GM19351 (cell line): Measurements from ENCODE around the gene NFATC3.
"Not testable (repeated sequence)": the region's sequence is repeated elsewhere in the genome, so short reads cannot be mapped to it uniquely, and the experiment has no call there.

ENCODE experiments used
- ATAC-seq: cut with Tn5 transposase; IDR thresholded peaks from one replicate; pipeline ENCODE4 v1.9.1; 2021; ENCODE audit warnings: mild to moderate bottlenecking, moderate library complexity; ENCODE audit not compliant: unreplicated experiment

The NFATC3 gene

DNA sequence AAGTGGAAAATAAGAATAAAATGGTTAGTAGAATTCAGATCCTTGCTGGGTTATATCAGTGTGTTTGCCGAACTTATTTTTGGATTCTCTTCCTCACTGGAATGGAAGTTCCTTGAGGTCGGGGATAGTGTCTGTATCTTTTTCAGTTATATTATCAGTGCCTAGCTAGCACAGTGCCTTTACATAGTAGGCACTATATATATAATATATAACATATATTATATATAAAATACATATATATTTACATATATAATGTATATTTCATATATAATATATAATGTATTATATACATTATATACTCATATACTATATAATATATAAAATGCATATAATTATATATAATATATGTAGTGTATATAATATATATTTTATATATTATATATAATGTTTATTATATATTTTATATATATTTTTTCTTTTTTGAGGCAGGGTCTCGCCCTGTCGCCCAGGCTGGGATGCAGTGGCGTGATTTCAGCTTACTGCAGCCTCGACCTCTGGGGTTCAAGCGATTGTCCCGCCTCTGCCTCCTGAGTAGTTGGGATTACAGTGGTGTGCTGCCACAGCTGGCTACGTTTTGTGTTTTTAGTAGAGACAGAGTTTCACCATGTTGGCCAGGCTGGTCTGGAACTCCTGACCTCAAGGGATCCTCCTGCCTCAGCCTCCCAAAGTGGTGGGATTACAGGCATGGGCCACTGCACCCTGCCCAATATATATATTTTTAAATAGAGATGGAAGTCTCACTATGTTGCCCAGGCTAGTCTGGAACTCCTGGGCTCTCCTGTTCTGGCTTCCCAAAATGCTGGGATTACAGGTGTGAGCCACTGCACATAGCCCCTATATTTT is 3.2 kb downstream of the NFATC3 start:
- no peak for ATAC-seq

DNA sequence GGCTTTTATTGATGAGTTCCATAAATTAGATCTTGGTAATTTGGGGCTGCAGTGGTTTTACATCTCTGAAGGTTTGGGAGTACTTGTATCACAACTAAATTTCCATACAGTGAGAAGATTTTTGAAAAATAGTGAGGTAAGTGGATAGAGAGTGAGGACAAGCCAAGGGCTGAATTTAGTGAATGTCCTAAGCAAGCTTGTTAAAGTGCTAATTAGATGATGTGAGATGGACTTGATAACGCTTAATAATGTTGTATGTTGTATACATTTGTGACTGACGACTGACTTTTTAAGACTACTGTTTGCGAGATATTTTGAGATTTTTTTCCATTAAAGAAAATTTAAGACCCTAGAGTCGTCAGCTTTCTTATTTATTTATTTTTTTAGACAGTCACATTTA is 3.9 kb downstream of the NFATC3 start:
- ATAC-seq, result no peak

DNA sequence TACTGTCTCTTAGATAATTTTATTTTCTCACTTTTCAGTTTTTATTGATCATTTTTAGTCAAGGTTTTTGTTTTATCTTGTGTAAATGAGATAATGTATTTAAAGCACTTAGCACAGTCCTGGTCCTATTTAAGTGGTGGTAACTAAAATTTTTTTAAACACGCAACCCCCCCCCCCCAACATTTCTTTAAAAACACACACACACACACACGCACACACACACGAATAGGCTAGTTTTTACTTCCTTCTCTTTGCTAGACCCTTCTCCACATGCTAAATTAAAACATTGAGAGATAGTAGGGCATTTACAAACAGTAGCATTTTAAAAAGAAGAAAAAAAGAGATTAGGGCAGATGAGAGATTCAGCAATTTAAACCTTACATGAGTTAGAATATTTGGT is 5.0 kb downstream of the NFATC3 start:
- no peak for ATAC-seq

DNA sequence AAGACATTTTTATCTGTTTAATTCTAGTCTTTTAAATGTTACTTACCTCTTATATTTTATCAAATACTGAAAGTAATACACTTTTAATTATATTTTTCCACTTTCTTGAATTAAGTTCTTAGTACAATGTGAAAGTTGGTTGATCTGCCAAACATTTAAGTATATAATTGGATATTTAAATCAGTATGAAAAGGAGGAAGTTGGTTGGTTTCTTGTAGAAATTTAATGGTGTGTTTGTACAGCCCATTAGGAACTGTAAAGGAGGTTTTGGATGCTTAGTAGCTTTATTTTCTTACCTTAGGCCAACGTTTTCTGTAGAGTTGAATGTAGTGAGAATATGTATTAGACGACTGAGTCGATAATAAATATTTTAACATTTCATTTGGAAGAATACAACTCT is 5.4 kb downstream of the NFATC3 start:
- ATAC-seq, result no peak

DNA sequence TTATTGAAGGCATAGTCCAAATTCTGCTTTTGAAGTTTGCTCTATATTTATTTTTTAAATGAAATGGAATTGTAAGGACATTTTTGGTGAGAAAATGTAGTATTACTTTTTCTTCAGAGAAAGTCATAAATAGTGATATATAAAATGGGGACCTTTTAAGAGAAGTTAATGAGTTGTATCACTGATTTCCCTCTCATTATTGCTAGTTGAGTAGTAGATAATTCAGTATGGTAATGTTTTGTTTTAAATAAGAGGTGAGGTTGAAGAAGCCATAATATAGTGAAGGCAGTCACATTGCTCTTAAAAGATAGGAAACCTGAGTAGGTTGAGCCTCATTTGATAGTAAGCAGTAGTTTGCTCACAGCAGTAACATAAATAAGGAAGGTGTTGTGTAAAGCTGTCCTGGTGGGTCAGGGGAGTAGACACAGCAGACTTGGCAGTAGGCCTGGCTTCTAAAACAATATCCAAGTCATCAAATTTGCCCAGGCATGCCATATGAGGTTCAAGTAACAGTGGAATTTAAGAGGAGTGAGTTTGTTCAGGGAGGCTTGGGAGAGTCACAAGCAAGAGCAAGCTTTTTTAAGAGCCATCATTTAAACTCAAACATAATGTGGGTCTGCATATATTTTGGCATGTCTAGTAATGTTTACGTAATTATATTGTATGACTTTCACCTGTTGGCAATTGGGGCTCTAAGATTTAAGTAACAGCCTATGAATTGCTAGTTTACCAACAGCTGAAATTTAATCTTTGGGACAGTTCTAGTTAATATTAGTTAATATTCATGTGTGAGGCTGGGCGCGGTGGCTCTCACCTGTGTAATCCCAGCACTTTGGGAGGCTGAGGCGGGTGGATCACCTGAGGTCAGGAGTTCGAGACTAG is 6.5 kb downstream of the NFATC3 start:
- no peak for ATAC-seq

DNA sequence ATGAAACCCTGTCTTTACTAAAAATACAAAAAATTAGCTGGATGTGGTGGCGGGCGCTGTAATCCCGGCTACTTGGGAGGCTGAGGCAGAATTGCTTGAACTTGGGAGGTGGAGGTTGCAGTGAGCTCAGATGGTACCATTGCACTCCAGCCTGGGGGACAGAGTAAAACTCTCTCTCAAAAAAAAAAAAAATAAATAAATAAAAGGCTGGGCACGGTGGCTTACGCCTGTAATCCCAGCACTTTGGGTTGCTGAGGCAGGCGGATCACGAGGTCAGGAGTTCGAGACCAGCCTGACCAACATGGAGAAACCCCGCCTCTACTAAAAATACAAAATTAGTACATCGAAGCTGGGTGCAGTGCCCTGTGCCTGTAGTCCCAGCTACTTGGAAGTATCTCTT is 7.1 kb downstream of the NFATC3 start:
- ATAC-seq, result not testable (repeated sequence)

DNA sequence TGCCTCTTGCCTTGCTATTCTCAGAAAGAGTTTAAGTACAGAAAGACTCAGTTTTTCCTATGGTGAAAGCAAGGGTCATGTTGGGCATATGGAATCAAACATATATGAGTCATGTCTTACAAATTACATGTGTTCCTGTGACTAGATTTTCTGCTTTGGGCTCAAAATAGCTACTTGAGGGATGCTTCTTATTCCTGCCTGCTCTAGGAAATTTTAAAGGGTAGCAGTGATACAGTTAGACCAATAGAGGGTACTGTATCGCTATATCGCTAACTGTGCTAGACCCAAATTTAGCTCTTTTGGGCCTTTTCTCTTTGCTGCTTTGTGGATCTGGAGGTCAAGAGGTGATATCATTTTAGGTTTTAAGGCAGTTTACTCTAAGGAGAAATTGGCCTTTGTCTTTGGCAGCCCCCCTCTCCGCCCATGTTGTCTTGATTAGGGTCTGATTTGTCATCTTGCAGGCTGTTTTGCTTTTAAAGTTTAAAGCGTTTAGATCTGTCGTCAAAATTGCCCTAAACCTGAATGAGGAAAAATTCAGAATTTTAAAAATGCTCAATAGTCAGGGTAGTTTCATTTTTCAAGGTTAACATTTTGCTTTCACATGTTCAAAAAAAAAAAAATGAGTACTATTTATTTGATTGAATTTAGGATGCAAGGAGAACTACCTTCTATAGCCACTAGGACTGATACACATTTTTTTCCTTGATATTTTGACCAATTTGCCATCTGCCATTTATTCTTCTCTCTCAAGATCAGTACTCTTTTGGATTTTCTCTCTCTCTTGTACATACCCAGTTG is 8.8 kb downstream of the NFATC3 start:
- ATAC-seq, result no peak

DNA sequence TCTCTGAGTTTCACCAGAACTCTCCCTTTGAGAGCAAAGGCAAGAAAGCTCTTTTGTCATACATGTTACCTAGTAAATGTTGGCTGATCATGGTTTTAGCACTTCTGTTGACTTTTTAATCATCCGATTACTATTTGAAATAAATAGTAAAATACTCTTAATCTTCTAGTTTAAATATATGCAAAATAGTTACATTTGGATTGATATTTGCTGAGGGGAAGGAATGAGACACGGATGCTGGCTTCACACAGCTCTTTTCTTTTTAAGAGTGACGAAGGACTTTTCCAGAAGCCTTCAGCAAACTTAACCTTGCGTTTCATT is 9.4 kb downstream of the NFATC3 start:
- ATAC-seq, result no peak

DNA sequence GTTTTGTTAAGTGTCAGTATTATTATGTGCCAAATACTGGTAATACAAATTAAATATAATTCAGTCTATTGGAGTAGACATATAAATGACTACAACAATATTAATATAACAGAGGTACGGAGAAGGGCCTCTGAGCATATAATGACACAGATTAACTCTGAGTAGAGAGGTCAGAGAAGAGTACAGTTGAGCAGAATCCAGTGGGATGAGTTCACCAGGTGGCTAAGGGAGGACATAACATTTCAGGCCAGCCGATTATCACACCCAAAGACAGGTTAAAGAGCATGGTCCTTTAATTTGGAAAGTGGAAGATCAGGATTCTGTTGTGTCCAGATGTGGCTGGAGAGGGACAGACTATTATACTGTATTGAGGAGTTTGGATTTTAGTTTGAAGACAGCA is 11.3 kb downstream of the NFATC3 start:
- ATAC-seq, result no peak

DNA sequence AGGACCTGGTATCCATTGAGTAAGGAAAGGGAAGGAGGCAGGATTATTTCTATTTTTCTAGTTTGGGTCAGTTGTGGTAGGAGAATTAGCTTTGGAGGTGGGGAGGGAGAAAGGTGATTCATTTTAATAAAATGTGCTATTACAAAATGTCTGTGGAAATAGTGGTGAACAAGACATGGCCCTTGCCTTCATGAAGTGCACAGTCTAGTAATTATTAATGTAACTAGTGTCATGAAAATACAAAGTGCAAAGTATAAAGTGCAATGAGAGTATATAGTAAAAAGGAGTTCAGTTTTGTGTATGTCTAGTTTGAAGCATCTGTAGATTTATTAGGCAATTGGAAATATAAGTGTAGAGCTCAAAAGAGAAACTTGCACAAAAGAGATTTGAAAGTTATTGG is 11.9 kb downstream of the NFATC3 start:
- ATAC-seq, result no peak

DNA sequence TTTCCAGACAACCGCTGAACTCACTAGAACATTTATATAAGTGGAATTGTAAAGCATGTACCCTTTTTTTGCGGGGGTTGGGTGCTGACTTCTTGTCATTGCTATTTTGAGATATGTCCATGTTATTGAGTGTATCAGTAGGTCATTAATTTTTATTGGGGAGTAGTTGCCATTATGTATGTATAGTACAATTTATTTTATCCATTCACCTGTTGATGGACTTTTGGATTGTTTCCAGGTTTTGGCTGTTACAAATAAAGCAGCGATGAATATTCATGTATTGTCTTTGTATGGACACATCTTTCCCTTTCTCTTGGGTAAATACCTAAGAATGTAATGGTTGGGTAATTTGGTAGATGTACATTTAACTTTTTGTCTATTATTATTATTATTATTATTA is 12.7 kb downstream of the NFATC3 start:
- ATAC-seq, result no peak

DNA sequence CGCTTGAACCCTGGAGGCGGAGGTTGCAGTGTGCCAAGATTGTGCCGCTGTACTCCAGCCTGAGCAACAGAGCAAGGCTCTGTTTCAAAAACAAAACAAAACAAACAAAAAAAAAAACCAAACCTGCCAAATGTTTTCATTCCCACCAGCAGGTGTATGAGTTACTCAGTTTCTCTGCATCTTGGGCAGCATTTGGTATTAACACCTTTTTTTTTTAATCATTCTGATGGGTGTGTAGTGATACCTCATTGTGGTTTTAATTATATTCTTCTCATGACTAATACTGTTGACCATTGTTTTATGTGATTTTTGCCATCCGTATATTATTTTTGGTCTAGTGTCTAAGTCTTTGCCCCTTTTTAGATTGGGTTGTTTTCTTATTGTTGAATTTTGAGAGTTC is 15.3 kb downstream of the NFATC3 start:
- ATAC-seq, result no peak

DNA sequence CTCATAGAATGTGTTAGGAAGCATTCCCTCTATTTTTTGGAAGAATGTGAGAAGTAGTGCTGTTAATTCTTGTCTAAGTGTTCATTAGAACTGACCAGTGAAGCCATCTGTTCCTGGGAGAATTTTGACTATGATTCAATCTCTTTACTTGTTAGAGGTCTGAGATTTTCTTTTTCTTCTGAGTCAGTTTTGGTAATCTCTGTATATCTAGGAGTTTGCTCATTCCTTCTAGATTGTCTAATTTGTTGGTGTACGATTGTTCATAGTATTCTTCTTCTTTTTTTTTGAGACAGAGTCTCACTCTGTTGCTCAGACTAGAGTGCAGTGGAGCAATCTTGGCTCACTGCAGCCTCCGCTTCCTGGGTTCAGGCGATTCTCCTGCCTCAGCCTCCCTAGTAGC is 20.4 kb downstream of the NFATC3 start:
- no peak for ATAC-seq

DNA sequence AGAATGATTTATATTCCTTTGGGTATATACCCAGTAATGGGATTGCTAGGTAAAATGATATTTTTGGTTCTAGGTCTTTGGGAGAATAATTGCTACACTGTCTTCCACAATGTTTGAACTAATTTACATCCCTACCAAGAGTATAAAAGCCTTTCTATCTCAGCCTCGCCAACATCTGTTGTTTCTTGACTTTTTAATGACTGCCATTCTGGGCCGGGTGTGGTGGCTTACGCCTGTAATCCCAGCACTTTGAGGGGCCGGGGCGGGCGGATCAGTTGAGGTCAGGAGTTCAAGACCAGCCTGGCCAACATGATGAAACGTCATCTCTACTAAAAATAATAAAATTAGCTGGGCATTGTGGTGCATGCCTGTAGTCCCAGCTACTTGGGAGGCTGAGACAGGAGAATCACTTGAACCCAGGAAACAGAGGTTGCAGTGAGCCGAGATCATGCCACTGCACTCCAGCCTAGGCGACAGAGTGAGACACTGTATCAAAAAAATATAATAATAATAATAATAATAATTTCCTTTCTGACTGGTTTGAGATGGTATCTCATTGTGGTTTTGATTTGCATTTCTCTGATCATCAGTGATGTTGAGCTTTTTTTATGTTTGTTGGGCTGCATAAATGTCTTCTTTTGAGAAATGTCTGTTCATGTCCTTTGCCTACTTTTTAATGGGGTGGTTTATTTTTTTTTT is 22.2 kb downstream of the NFATC3 start:
- not testable (repeated sequence) for ATAC-seq

DNA sequence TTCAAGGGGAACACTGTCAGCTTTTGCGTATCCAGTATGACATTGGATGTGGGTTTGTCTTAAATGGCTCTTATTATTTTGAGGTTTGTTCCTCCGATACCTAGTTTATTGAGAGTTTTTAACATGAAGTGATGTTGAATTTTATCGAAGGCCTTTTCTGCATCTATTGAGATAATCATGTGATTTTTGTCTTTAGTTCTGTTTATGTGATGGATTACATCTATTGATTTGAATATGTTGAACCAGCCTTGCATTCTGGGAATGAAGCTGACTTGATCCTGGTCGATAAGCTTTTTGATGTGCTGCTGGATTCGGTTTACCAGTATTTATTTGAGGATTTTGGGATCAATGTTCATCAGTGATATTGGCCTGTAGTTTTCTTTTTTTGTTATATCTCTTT is 24.0 kb downstream of the NFATC3 start:
- ATAC-seq, result not testable (repeated sequence)

DNA sequence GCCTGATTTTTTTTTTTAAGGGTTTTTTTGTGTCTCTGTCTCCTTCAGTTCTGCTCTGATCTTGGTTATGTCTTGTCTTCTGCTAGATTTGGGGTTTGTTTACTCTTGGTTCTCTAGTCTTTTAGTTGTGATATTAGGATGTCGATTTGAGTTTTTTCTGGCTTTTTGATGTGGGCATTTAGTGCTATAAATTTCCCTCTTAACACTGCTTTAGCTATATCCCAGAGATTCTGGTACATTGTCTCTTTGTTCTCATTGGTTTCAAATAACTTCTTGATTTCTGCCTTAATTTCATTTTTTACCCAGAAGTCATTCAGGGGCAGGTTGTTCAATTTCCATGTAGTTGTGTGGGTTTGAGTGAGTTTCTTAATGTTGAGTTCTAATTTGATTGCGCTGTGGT is 25.4 kb downstream of the NFATC3 start:
- not testable (repeated sequence) for ATAC-seq

DNA sequence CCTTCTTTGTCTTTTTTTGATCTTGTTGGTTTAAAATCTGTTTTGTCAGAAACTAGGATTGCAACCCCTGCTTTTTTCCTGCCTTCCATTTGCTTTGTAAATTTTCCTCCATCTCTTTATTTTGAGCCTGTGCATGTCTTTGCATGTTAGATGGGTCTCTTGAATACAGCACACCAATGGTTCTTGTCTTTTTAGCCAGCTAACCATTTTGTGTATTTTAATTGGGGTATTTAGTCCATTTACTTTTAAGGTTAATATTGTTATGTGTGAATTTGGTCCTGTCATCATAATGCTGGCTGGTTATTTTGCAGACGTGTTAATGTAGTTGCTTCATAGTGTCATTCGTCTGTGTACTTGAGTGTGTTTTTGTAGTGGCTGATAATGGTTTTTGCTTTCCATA is 26.2 kb downstream of the NFATC3 start:
- no peak for ATAC-seq

DNA sequence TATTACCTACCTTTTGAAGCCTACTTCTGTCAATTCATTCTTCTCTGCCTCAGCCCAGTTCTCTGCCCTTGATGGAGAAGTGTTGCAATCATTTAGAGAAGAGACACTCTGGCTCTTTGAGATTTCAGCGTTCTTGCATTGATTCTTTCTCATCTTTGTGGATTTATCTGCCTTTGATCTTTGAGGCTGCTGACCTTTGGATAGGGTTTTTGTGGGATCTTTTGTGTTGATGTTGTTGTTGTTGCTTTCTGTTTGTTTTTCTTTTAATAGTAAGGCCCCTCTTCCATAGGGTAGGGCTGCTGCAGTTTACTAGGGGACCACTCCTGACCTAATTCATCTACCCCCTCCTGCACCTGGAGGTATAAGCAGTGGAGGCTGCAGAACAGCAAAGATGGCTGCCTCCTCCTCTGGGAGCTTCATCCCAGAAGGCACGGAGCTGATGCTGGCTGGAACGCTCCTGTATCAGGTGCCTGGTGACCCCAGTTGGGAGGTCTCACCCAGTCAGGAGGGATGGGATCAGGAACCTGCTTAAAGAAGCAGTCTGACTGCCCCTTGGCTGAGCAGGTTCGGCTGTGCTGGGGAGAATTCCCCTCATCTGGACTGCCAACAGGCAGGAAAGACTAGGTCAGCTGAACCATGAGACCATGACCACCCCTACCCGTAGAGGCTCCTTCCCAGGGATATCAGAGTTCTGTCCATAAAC is 28.0 kb downstream of the NFATC3 start:
- no peak for ATAC-seq

DNA sequence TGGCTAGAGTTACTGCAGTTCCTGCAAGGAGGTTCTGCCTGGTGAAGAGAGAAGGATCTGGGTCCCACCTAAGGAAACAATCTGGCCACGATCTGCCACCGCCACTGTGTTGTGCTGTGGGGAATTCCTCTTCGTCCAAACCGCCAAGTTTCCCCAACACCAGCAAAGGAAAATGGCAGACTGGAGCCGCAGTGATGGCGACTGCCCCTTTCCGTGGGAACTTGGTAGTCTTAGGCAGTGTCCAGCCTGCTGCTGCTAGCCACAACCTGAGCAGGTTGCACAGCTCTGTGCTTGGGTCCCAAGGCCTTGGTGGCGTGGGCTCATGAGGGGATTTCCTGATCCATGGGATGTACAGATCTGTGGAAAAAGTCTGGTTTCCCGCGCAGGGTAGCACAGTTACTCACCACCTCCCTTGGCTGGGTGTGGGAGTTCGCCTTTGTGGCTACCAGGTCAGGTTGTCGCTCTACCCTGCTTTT is 28.6 kb downstream of the NFATC3 start:
- no peak for ATAC-seq

DNA sequence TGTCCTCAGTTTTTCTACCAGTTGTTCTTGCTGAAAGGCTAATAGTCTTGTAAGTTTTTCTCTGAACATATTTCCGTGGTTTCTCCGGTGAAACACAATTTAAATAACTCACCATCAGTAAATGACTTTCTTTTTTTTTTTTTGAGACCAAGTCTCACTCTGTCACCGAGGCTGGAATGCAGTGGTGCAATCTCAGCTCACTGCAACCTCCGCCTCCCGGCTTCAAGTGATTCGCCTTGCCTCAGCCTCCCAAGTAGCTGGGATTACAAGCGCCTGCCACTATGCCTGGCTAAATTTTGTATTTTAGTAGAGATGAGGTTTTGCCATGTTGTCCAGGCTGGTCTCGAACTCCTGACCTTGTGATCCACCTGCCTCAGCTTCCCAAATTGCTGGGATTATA is 29.8 kb downstream of the NFATC3 start:
- ATAC-seq, result not testable (repeated sequence)
